Bone marrow (tissue), 2 donors: Measurements from ENCODE around the gene MID2.
"Not testable (repeated sequence)": the region's sequence is repeated elsewhere in the genome, so short reads cannot be mapped to it uniquely, and the experiment has no call there.

Source experiments
- DNase-seq, 2 donors: peaks; one replicate each; lab custom pipeline; 2025; lab: John Stamatoyannopoulos, UW

Gene MID2

DNA sequence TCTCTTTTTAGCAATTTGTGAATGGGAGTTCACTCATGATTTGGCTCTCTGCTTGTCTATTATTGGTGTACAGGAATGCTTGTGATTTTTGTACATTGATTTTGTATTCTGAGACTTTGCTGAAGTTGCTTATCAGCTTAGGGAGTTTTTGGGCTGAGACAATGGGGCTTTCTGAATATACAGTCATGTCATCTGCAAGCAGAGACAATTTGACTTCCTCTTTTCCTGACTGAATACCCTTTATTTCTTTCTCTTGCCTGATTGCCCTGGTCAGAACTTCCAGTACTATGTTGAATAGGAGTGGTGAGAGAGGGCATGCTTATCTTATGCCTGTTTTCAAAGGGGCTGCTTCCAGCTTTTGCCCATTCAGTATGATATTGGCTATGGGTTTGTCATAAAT, 129.7 kb downstream of the MID2 start:
- not testable (repeated sequence) for DNase-seq

- DNase-seq = no peak
Measured at GRCh38 chrX:107968623-107969022, 143.0 kb downstream of the MID2 start.

GRCh38 chrX:107970073-107970472, 144.4 kb downstream of the MID2 start:
- no peak for DNase-seq

- DNase-seq = no peak
Measured at GRCh38 chrX:107971636-107972035, 146.0 kb downstream of the MID2 start.
